ENCODE results near the gene EYA4.

Gene EYA4

DNA sequence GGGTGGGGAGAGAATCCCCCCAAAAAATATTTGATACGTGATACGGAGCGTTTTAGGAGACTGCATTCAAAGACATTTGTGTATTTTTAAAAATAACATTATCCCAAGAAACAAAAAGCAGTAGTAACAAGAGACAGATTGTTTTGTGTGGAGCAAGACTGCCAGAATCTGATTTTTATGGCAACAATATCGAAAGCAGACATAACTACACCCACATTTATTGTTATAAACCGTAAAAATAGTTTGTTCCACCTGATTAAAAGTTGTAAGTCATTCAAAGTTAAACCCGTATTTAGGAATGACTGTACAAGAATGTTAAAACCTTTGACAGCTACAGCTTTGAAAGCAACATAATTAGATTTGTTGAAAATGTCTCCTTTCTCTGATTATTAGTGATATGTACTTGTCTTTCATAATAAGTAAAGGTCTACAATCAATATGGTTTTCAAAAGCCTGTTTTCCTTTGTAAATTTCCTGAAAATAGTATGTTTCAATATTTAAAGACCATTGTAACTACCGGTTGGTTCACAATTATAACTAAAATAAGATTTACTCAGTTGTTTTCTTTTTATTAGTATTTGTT lies 2.7 kb downstream of the EYA4 start:
- no peak for DNase-seq

DNA sequence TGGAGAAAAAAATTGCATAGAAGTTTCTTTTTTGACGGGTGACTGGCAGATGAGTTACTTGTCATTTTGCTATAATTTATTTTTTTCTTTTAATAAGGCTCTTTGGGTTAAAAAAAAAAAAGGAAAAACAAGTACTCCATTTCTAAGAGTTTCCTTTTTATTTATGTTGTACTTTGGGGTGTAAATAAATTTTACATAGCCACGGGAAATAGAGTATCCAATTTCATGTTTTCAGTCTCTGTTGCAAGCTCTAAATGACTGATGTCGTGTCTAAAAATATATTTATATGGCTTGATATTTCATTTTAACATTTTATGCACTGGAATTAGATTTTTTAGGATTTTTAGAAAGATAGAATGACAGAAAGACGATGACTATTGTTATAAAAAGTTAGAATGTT lies 3.4 kb downstream of the EYA4 start:
- no peak for DNase-seq

- DNase-seq, result no peak
Measured at GRCh38 chr6:133245007-133245406, 3.9 kb downstream of the EYA4 start.

- no peak for DNase-seq
Measured at GRCh38 chr6:133245422-133245903, 4.3 kb downstream of the EYA4 start.

GRCh38 chr6:133247581-133247980 lies 6.4 kb downstream of the EYA4 start:
- no peak for DNase-seq

- DNase-seq, result no peak
Measured at GRCh38 chr6:133248241-133249001, 7.3 kb downstream of the EYA4 start.

GRCh38 chr6:133251688-133252087 lies 10.5 kb downstream of the EYA4 start:
- no peak for DNase-seq

- DNase-seq, result no peak
Measured at GRCh38 chr6:133254552-133255228, 13.5 kb downstream of the EYA4 start.

DNA sequence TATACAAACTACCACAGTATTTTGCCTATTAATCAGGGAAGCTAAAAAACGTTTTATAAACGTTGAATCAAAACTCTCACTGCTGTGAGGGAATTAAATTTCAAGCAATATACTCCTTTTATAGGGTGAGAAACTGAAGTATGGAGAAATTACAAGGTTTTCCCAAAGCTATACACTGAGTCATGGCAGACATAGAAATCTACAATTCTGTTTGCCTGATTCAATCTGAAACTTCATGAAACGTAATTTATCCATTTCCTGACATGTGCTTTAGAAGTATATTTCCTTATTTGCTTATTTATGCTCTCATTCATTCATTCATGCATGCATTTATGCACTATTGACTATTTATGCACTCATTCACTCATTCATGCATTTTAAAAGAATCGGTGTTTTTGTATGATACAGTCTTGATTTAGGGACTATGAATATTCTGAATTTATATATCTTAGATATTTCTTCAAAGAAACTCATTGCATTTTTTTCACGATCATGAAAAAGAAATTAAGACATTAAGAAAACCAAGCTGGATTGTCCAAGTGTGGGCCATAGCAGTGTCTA lies 16.5 kb downstream of the EYA4 start:
- DNase-seq, result no peak

DNA sequence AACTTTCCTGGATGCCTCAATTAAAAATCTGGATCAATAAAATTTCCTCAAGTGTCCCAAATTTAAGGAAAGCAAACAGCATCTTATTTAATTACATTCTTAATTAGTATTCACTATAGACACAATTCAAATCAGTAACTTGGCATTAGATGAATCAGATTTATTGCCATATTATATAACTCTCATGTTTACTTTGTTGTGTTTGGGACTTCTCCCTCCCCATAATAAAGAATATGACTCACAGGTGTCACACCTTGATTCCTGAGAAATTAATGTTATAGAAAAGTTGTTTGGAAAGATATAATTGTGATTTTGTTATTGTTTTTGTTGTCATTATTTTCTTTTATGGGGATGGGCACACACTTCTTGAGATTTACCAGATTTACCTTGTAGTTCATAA lies 18.4 kb downstream of the EYA4 start:
- no peak for DNase-seq

DNA sequence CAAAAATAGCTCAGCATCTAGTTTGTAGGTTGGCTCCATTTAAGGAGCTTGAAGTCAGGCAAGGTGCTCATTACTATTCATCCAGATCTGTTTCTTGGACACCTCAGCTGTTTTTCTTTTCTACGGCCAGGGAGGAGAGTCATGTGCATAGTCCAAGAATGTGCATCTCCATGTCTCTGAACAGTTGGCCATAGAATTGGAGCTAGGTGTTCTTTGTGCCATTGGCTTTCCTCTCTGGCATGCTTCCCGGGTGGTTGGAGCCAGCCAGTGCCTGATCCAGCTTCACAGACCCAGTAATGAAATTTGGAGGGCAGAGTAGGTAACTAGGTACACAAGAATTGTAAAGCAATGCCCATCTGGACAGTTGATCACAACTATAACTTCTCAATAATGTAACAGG lies 21.6 kb downstream of the EYA4 start:
- DNase-seq, result no peak

GRCh38 chr6:133265066-133265465 lies 23.9 kb downstream of the EYA4 start:
- DNase-seq, result no peak

GRCh38 chr6:133266186-133266585 lies 25.0 kb downstream of the EYA4 start:
- no peak for DNase-seq

GRCh38 chr6:133268621-133269020 lies 27.5 kb downstream of the EYA4 start:
- DNase-seq, result no peak

DNA sequence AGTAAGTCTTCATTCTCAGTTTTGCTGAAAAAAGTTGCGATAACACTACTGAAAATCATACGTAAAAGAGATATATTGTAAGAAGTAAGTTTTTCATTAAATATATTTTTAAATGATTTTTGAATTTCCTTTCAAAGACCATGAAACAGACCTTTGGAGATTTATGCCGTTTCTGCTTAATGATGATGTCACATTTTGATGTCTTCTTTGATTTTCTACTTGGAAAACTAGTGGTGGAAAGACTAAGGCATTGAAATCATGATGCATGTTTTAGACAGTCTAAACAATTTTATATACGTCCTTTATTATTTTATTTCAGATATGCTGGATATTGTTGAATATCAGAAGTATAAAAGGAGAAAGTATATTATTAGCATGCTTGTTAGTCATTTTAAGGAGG lies 33.7 kb downstream of the EYA4 start:
- DNase-seq, result no peak

- DNase-seq, result no peak
Measured at GRCh38 chr6:133275213-133275612, 34.1 kb downstream of the EYA4 start.

DNA sequence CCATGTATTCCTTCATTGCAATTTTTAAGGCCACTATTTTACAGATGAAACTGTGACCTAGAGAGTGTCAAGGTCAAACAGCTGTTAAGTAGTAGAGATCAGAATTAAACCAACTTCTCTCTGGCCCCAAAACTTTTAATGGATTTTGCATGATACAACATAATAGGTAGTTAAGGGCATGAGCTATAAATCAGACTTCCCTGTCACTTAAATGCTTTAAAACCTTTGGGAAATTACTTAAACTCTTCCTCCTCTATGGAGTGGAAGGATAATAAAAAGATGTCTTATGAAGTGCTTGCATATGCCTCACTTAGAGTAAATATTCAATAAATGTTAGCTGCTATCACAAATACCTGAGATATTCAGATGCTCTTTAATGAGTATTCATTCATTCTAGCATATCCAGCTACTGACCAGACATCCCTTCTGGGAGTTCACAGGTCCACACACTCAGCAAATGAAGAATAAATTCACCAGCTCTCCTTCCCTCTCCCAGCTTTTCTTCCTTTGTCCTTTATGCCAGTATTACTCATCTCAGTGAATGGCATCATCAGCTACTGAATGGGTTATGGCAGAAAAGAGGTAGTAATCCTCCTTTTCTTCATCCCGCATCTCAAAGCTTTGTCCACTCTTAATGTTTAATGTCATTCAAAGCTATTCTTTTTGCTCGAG lies 36.2 kb downstream of the EYA4 start:
- DNase-seq, result no peak

- no peak for DNase-seq
Measured at GRCh38 chr6:133277900-133278545, 36.9 kb downstream of the EYA4 start.

DNA sequence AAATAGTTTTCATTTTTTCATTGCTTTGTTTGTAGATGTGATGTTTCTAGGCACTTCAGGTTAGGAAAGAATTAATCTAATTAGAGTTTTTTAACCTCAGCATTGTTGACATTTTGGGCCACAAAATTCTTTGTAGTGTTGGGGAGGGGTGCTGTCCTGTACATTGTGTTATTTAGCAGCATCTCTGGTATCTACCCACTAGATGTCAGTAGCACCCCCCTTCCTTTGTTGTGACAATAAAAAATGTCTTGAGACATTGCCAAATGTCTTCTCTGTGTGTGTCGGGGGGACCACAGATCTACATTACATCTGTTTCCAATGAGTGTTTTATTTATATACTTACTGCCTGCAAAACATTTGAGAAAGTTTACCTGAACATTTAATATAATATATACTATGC lies 45.6 kb downstream of the EYA4 start:
- no peak for DNase-seq

DNA sequence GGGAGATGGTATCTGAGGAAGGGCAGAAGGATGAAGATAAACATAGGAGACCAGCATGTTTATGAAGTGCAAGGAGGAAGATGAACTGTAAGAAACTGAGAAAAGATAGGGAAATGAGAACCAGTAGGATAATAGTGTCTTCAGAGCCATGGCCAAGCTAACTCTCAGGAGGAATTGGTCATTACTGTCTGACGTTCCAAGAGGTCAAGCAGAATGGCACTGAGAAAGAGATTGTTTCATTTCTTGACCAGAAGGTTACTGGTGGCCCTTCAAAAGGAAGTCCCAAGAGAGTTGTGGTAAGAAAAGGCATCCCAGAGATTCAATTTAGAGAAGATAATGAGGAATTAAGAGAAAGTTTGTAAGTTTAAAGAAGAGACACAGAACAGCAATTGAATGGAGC lies 47.5 kb downstream of the EYA4 start:
- DNase-seq, result no peak

DNA sequence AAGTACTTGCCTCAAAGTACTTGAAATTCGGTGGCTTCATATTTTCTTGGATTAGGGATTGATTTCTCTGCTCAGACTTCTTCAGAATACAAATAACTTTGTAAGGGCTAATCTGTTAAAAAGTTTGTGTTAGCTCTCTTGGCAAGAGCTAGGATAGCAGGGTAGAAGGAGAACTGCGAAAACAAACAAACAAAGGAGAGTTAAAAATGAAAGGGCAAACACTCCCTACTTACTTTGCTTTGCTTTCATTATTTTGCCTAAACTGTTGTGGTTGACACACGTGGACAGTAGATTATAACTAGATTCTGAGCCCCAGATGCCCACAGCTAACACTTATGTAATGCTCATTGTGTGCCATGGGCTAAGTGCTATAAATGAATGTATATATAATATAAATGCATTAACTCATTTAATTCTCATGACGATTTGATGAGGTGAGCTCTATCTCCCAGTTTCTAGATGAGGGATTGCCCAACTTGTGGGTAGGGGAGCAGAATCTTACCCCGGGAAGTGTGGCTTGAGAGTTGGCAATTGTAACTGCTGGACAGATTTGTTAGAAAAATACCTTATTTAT lies 48.7 kb downstream of the EYA4 start:
- no peak for DNase-seq

- DNase-seq, result no peak
Measured at GRCh38 chr6:133290930-133291329, 49.8 kb downstream of the EYA4 start.

Measured in activated T-cell treated with anti-CD3 and anti-CD28 coated beads for 4 hours (primary cell).